ENCODE data around the gene ARSJ.
"Not testable (repeated sequence)": the region's sequence is repeated elsewhere in the genome, so short reads cannot be mapped to it uniquely, and the experiment has no call there.

Gene ARSJ

DNA sequence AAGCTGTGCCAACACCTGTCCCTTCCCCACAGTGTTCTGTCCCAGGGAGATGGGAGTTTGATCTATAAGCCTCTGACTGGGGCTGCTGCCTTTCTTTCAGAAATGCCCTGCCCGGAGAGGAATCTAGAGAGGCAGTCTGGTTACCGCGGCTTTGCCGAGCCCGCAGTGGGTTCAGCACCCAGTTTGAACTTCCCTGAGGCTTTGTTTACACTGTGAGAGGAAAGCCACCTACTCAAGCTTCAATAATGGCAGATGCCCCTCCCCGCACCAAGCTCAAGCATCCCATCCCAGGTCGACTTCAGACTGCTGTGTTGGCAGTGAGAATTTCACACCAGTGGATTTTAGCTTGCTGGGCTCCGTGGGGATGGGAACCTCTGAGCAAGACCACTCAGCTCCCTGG lies 33.3 kb upstream of the ARSJ start:
- no peaks in the 10 kb centered on the region for H3K4me1 ChIP-seq (ENCODE audit: insufficient read depth, low read length)
- no peak overlapping the region for H3K27ac ChIP-seq (ENCODE audit: low read length)
- no peaks in the 10 kb centered on the region for H3K36me3 ChIP-seq (ENCODE audit: insufficient read depth, low read depth, low read length)
- H3K27me3 ChIP-seq (ENCODE audit: insufficient read depth, low read length): no peaks in the 10 kb centered on the region
- H3K9me3 ChIP-seq (ENCODE audit: insufficient read depth, low read depth, low read length): no peaks in the 10 kb centered on the region
- H3K4me3 ChIP-seq (ENCODE audit: low read length): no peak overlapping the region
- no peak overlapping the region for H3K9ac ChIP-seq (ENCODE audit: low read depth, low read length)

DNA sequence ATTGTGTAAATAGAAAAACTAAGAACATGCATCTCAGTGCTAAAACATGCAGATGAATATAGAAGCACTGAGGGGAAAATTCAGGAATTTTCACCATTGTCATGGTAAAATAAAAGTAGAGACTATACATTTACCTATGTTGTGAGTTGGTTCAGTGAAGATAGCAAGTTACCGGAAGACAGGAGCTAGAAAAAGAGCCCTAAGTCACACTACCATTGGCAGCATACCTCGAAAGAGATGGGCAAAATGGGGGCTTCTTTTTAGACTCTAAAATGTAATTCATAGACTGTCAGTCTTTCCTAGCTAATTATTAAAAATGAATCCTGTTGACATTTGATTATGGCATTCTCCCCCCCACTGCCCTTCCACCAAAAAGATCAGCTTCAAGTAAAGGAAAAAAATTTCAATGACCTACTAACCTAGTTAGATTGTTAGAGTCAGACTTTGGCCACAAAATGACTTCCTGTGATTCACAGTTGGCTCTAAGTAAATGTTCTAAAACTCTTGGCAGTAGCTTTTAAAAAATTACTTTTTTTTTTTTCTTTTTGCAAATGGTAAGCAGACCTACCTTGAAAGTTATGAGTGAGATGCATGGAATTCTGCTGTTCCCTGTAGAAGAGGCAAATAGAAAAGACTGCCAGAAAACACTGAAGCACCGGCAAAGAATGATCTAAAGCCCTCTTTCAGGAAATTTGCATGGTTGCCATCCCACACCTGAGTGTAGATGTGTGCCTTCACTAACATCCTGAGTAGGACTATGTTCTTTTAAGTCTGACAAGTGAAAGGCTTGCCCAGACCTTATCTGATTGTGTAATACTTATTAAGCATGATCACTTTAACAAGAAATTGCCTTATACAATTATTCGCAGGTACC lies 26.4 kb upstream of the ARSJ start:
- no peak overlapping the region for H3K9ac ChIP-seq (ENCODE audit: low read depth, low read length)
- no peak overlapping the region for H3K4me3 ChIP-seq (ENCODE audit: low read length)
- no peak overlapping the region for H3K27ac ChIP-seq (ENCODE audit: low read length)
- peaks cover 13% of the 10 kb centered on the region for H3K4me1 ChIP-seq (ENCODE audit: insufficient read depth, low read length)
- H3K9me3 ChIP-seq (ENCODE audit: insufficient read depth, low read depth, low read length): no peaks in the 10 kb centered on the region
- H3K36me3 ChIP-seq (ENCODE audit: insufficient read depth, low read depth, low read length): no peaks in the 10 kb centered on the region
- H3K27me3 ChIP-seq (ENCODE audit: insufficient read depth, low read length): no peaks in the 10 kb centered on the region

DNA sequence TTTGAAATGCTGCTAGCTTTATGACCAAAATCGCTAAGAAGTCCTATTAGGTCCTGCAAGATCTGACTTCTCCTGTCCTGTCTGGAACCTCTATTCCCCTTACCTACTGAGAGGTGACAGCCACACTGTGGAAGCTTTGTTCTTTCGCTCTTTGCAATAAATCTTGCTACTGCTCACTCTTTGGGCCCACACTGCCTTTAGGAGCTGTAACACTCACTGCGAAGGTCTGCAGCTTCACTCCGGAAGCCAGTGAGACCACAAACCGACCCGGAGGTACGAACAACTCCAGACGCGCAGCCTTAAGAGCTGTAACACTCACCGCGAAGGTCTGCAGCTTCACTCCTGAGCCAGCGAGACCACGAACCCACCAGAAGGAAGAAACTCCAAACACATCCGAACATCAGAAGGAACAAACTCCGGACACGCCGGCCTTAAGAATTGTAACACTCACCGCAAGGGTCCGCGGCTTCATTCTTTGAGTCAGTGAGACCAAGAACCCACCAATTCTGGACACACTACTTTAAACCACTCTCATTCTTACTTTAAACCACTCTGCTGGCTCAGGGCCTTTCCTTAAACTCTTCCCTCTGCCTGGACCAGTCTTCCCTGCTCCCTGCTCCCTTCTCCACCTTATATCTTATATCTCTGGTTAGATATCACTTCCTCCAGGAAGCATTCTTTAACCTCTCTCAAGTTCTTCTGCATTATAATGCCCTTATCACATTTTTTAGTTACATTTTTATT lies 25.2 kb upstream of the ARSJ start:
- peaks cover 13% of the 10 kb centered on the region for H3K4me1 ChIP-seq (ENCODE audit: insufficient read depth, low read length)
- H3K36me3 ChIP-seq (ENCODE audit: insufficient read depth, low read depth, low read length); H3K9ac ChIP-seq (ENCODE audit: low read depth, low read length); H3K27ac ChIP-seq (ENCODE audit: low read length); H3K27me3 ChIP-seq (ENCODE audit: insufficient read depth, low read length); H3K4me3 ChIP-seq (ENCODE audit: low read length); H3K9me3 ChIP-seq (ENCODE audit: insufficient read depth, low read depth, low read length): not testable (repeated sequence)

DNA sequence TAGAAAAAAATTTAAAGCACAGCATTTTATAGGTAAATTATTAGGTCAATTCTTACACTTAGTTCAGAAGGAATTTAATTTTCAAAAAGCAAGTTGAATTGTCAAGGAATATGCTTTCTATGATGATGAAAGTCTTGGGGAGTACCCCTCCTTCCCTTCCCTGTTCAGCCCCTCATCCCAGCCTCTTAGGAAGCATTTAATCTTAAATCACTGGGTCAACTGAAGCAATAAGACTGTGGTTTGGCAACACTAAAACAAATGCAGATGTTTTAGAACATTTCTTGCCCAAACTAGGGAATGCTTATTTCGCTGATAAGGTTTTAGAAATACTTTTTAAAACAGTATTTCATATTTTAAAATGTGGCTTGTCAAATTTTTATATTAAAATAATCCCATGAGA lies 19.1 kb upstream of the ARSJ start:
- no peaks in the 10 kb centered on the region for H3K27me3 ChIP-seq (ENCODE audit: insufficient read depth, low read length)
- no peak overlapping the region for H3K27ac ChIP-seq (ENCODE audit: low read length)

GRCh38 chr4:113998079-113998478 lies 18.6 kb upstream of the ARSJ start:
- peaks cover 20% of the 10 kb centered on the region for H3K4me1 ChIP-seq (ENCODE audit: insufficient read depth, low read length)
- no peaks in the 10 kb centered on the region for H3K27me3 ChIP-seq (ENCODE audit: insufficient read depth, low read length)
- no peaks in the 10 kb centered on the region for H3K36me3 ChIP-seq (ENCODE audit: insufficient read depth, low read depth, low read length)
- H3K9ac ChIP-seq (ENCODE audit: low read depth, low read length): no peak overlapping the region
- H3K4me3 ChIP-seq (ENCODE audit: low read length): no peak overlapping the region
- H3K27ac ChIP-seq (ENCODE audit: low read length): no peak overlapping the region
- no peaks in the 10 kb centered on the region for H3K9me3 ChIP-seq (ENCODE audit: insufficient read depth, low read depth, low read length)

More for the DNA sequence above, 19.1 kb upstream of the ARSJ start:
- Histone ChIP-seq H3K36me3 (ENCODE audit: insufficient read depth, low read depth, low read length) (no peaks in the 10 kb centered on the region), H3K9ac (ENCODE audit: low read depth, low read length) (no peak overlapping the region), H3K4me1 (ENCODE audit: insufficient read depth, low read length) (peaks cover 20% of the 10 kb centered on the region), H3K9me3 (ENCODE audit: insufficient read depth, low read depth, low read length) (no peaks in the 10 kb centered on the region), H3K4me3 (ENCODE audit: low read length) (no peak overlapping the region)

- H3K4me1 ChIP-seq (ENCODE audit: insufficient read depth, low read length): peaks cover 20% of the 10 kb centered on the region
- no peaks in the 10 kb centered on the region for H3K9me3 ChIP-seq (ENCODE audit: insufficient read depth, low read depth, low read length)
- no peaks in the 10 kb centered on the region for H3K36me3 ChIP-seq (ENCODE audit: insufficient read depth, low read depth, low read length)
- no peaks in the 10 kb centered on the region for H3K27me3 ChIP-seq (ENCODE audit: insufficient read depth, low read length)
- no peak overlapping the region for H3K27ac ChIP-seq (ENCODE audit: low read length)
- no peak overlapping the region for H3K4me3 ChIP-seq (ENCODE audit: low read length)
- H3K9ac ChIP-seq (ENCODE audit: low read depth, low read length): no peak overlapping the region
Observed at GRCh38 chr4:113997206-113997605, 17.8 kb upstream of the ARSJ start.

DNA sequence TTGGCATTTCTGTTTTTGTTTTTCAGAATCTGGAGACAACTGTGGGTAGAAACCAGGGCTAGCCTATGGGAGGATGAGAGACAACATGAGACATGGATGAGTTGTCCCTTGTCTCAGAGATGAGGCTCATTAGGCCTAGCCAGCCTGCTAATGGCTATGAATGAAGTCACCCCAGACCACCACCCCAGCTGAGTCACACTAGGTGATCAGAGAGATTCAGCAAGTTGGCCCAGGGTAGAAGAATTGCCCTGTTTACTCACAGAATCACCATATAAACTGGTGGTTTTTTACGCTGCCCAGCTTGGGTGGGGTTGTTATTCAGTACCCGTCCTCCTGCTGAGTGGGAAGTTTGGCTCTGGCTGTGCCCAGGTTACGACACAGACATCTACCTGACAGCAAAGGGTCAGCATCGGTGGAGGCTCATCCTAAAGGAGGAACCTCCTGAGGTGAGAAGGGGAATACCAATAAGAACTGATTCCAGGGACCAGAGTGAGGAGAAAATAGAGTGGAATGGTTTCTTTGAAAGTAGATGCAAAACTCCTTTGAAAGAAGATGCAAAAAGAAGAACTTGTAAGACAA lies 17.2 kb upstream of the ARSJ start:
- no peaks in the 10 kb centered on the region for H3K36me3 ChIP-seq (ENCODE audit: insufficient read depth, low read depth, low read length)
- H3K4me3 ChIP-seq (ENCODE audit: low read length): no peak overlapping the region
- H3K9ac ChIP-seq (ENCODE audit: low read depth, low read length): no peak overlapping the region
- H3K9me3 ChIP-seq (ENCODE audit: insufficient read depth, low read depth, low read length): no peaks in the 10 kb centered on the region
- no peak overlapping the region for H3K27ac ChIP-seq (ENCODE audit: low read length)
- H3K27me3 ChIP-seq (ENCODE audit: insufficient read depth, low read length): no peaks in the 10 kb centered on the region
- peaks cover 20% of the 10 kb centered on the region for H3K4me1 ChIP-seq (ENCODE audit: insufficient read depth, low read length)

- Histone ChIP-seq H3K9me3 (ENCODE audit: insufficient read depth, low read depth, low read length) (no peaks in the 10 kb centered on the region), H3K27ac (ENCODE audit: low read length) (no peak overlapping the region), H3K4me3 (ENCODE audit: low read length) (no peak overlapping the region), H3K36me3 (ENCODE audit: insufficient read depth, low read depth, low read length) (no peaks in the 10 kb centered on the region), H3K27me3 (ENCODE audit: insufficient read depth, low read length) (no peaks in the 10 kb centered on the region), H3K9ac (ENCODE audit: low read depth, low read length) (no peak overlapping the region), H3K4me1 (ENCODE audit: insufficient read depth, low read length) (peaks cover 20% of the 10 kb centered on the region)
Observed at GRCh38 chr4:113993887-113994286, 14.4 kb upstream of the ARSJ start.

- H3K9me3 ChIP-seq (ENCODE audit: insufficient read depth, low read depth, low read length): no peaks in the 10 kb centered on the region
- no peak overlapping the region for H3K9ac ChIP-seq (ENCODE audit: low read depth, low read length)
- H3K4me1 ChIP-seq (ENCODE audit: insufficient read depth, low read length): no peaks in the 10 kb centered on the region
Observed at GRCh38 chr4:113990886-113991285, 11.4 kb upstream of the ARSJ start.

GRCh38 chr4:113987382-113987941 lies 8.0 kb upstream of the ARSJ start:
- no peaks in the 10 kb centered on the region for H3K36me3 ChIP-seq (ENCODE audit: insufficient read depth, low read depth, low read length)
- H3K4me1 ChIP-seq (ENCODE audit: insufficient read depth, low read length): no peaks in the 10 kb centered on the region
- H3K27me3 ChIP-seq (ENCODE audit: insufficient read depth, low read length): no peaks in the 10 kb centered on the region
- no peaks in the 10 kb centered on the region; the same call in 1 of the 2 replicates for H3K9me3 ChIP-seq (ENCODE audit: insufficient read depth, low read depth, low read length)
- H3K4me3 ChIP-seq (ENCODE audit: low read length): no peak overlapping the region
- H3K27ac ChIP-seq (ENCODE audit: low read length): no peak overlapping the region
- H3K9ac ChIP-seq (ENCODE audit: low read depth, low read length): no peak overlapping the region

More at GRCh38 chr4:113990886-113991285, 11.4 kb upstream of the ARSJ start:
- H3K27ac ChIP-seq (ENCODE audit: low read length): no peak overlapping the region
- H3K36me3 ChIP-seq (ENCODE audit: insufficient read depth, low read depth, low read length): no peaks in the 10 kb centered on the region
- H3K4me3 ChIP-seq (ENCODE audit: low read length): no peak overlapping the region
- no peaks in the 10 kb centered on the region for H3K27me3 ChIP-seq (ENCODE audit: insufficient read depth, low read length)

- Histone ChIP-seq H3K9me3 (ENCODE audit: insufficient read depth, low read depth, low read length) (no peaks in the 10 kb centered on the region; the same call in 1 of the 2 replicates), H3K27ac (ENCODE audit: low read length) (no peak overlapping the region), H3K9ac (ENCODE audit: low read depth, low read length) (no peak overlapping the region), H3K36me3 (ENCODE audit: insufficient read depth, low read depth, low read length) (no peaks in the 10 kb centered on the region), H3K27me3 (ENCODE audit: insufficient read depth, low read length) (peaks cover 37% of the 10 kb centered on the region), H3K4me3 (ENCODE audit: low read length) (no peak overlapping the region), H3K4me1 (ENCODE audit: insufficient read depth, low read length) (peaks cover 5% of the 10 kb centered on the region; the same call in 1 of the 2 replicates)
Observed at GRCh38 chr4:113982181-113982580, 2.7 kb upstream of the ARSJ start.
